Thyroid gland (tissue), 4 donors: ENCODE data around the gene NR1H3. TPM values are rescaled to one million over a fixed set of nuclear protein-coding genes. Genes with fewer than 3 reads are reported as not detected.
A peak's percentile ranks its signal among the peaks of the same experiment; 100 is the strongest.

Experiments
- DNase-seq, 2 donors: peaks; one replicate each; pipeline ENCODE4 v3.0.0-alpha.2; 2019
- H3K27ac ChIP-seq, 3 donors: fragments of 200-600 bp; sonication (generic); 1 replicate in 2 of 3; 2 replicates in 1 of 3; pipeline ENCODE4 v1.5.1; 2016 to 2019; ENCODE audit warnings: mild to moderate bottlenecking in 1 of 3, moderate library complexity in 1 of 3
- H3K27me3 ChIP-seq: fragments of 200-600 bp; sonication (generic); one replicate; pipeline ENCODE4 v1.5.1; 2019
- H3K36me3 ChIP-seq, 2 donors: fragments of 200-600 bp; sonication (generic); one replicate each; pipeline ENCODE4 v1.5.1; 2016 to 2019
- H3K4me1 ChIP-seq, 2 donors: fragments of 200-600 bp; sonication (generic); one replicate each; pipeline ENCODE4 v1.5.1; 2017 to 2019
- H3K4me3 ChIP-seq, 3 donors: fragments of 200-600 bp; sonication (generic); replicated peaks in 1 of 3; 1 replicate in 2 of 3; 2 replicates in 1 of 3; pipeline ENCODE4 v1.5.1; 2016; ENCODE audit warnings: mild to moderate bottlenecking in 1 of 3
- H3K9me3 ChIP-seq: fragments of 200-600 bp; sonication (generic); one replicate; pipeline ENCODE4 v1.5.1; 2017
- CTCF ChIP-seq, 6 experiments: fragments of 200-600 bp in 3 of 6; fragments of 450-650 bp in 3 of 6; sonication (generic) in 3 of 6; IDR thresholded peaks; one replicate each; pipeline ENCODE4 v1.5.1; 2016 to 2019; ENCODE audit warnings: antibody characterized with exemption in 6 of 6, mild to moderate bottlenecking in 2 of 6, inconsistent platforms in 1 of 6, moderate library complexity in 1 of 6
- POLR2A ChIP-seq, 2 donors: fragments of 450-650 bp; IDR thresholded peaks; one replicate each; pipeline ENCODE4 v1.6.1; 2017; ENCODE audit warnings: antibody characterized with exemption in 2 of 2, mild to moderate bottlenecking in 2 of 2, moderate library complexity in 1 of 2
- WGBS, 2 donors: methylation state at CpG; one replicate each; pipeline ENCODE4 v1.1.5; 2017; 5-methylcytosine and 5-hydroxymethylcytosine counted together
- intact Hi-C: fragments of 100-400 bp; cut with DNase I; formaldehyde crosslinking; loops from one replicate; pipeline ENCODE4 v1.15.1; 2023
- total RNA-seq, 4 donors: library from RNA; depleted of rRNA; stranded (reverse); fragments of >200 nt; gene quantifications; one replicate each; pipeline ENCODE4 v1.2.3, GENCODE V29; 2016

The NR1H3 gene
- total RNA-seq, 4 donors from 2014 or later: 27.5 to 58.3 (median 42.5) TPM

- intact Hi-C loops: loop anchor here (5.0 kb wide), 1 partner anchor 67 kb away; no protein-coding TSS in a partner anchor
- TF ChIP-seq POLR2A (IDR thresholded peaks at IDR 0.05): peak in 1 of 2 donors; percentile 69
- TF ChIP-seq CTCF (IDR thresholded peaks at IDR 0.05): peak in 3 of 6 experiments; percentile 25 to 44 (median 39)
- Histone ChIP-seq H3K4me1 (peaks cover 16 to 27% of the 10 kb centered on the region in 2 donors), H3K4me3 (peak within 1 kb of the TSS; percentile 23 to 78 (median 44)), H3K27me3 (no peaks in the 10 kb centered on the region), H3K27ac (peak within 1 kb of the TSS; percentile 23 to 88 (median 81)), H3K9me3 (no peaks in the 10 kb centered on the region), H3K36me3 (peaks cover 13 to 18% of the 10 kb centered on the region in 2 donors)
- peak; percentile 89 to 91 for DNase-seq
- WGBS, 2 donors: 1% methylated on average over 18 to 43 of the region's 45 CpGs
Observed at GRCh38 chr11:47248664-47249377, 9.0 kb upstream of the NR1H3 start, which contains the start of gene ACP2. Gene ACP2, minus strand, starts transcription at chr11:47248814. Its CDS starts 25 bp downstream, at chr11:47248789.

GRCh38 chr11:47249378-47249715 is 8.4 kb upstream of the NR1H3 start:
- no peak for DNase-seq
- H3K27me3 ChIP-seq: no peaks in the 10 kb centered on the region
- intact Hi-C loops: loop anchor here (5.0 kb wide), 1 partner anchor 67 kb away; no protein-coding TSS in a partner anchor
- 50 to 54% methylated on average over 3 of the region's 3 CpGs for WGBS, 2 donors
- peak overlapping the region in 2 of 3 donors; percentile 44 to 78 for H3K4me3 ChIP-seq
- no peak for TF ChIP-seq CTCF (IDR thresholded peaks at IDR 0.05)
- no peak for TF ChIP-seq POLR2A (IDR thresholded peaks at IDR 0.05)
- peaks cover 12 to 13% of the 10 kb centered on the region in 2 donors for H3K36me3 ChIP-seq
- no peaks in the 10 kb centered on the region for H3K9me3 ChIP-seq
- peaks cover 16 to 32% of the 10 kb centered on the region in 2 donors for H3K4me1 ChIP-seq
- H3K27ac ChIP-seq: peak overlapping the region; percentile 23 to 88 (median 81)

GRCh38 chr11:47251751-47252150 is 6.0 kb upstream of the NR1H3 start:
- Histone ChIP-seq H3K27ac (no peak overlapping the region), H3K4me1 (peaks cover 16 to 50% of the 10 kb centered on the region in 2 donors), H3K4me3 (no peak overlapping the region), H3K27me3 (no peaks in the 10 kb centered on the region), H3K9me3 (no peaks in the 10 kb centered on the region), H3K36me3 (no peaks in the 10 kb centered on the region)
- DNase-seq: no peak
- TF ChIP-seq CTCF (IDR thresholded peaks at IDR 0.05) (no peak), POLR2A (IDR thresholded peaks at IDR 0.05) (no peak)
- WGBS, 2 donors: 81 to 83% methylated on average over 3 of the region's 3 CpGs
- intact Hi-C loops: no loop called here

- Histone ChIP-seq H3K9me3 (no peaks in the 10 kb centered on the region), H3K4me3 (no peak overlapping the region), H3K4me1 (peaks cover 21 to 55% of the 10 kb centered on the region in 2 donors), H3K27me3 (no peaks in the 10 kb centered on the region), H3K27ac (peak overlapping the region in 2 of 3 donors; percentile 46 to 69), H3K36me3 (no peaks in the 10 kb centered on the region)
- intact Hi-C loops: no loop called here
- DNase-seq: no peak
- no peak for TF ChIP-seq POLR2A (IDR thresholded peaks at IDR 0.05)
- TF ChIP-seq CTCF (IDR thresholded peaks at IDR 0.05): no peak
- 78 to 90% methylated on average over 2 of the region's 2 CpGs for WGBS, 2 donors
Observed at GRCh38 chr11:47253660-47254059, 4.1 kb upstream of the NR1H3 start.

GRCh38 chr11:47254386-47254785 is 3.4 kb upstream of the NR1H3 start:
- DNase-seq: no peak
- TF ChIP-seq POLR2A (IDR thresholded peaks at IDR 0.05) (no peak), CTCF (IDR thresholded peaks at IDR 0.05) (no peak)
- Histone ChIP-seq H3K4me1 (peaks cover 20 to 58% of the 10 kb centered on the region in 2 donors), H3K4me3 (no peak overlapping the region), H3K9me3 (no peaks in the 10 kb centered on the region), H3K27ac (peak overlapping the region in 2 of 3 donors; percentile 46 to 69), H3K36me3 (no peaks in the 10 kb centered on the region), H3K27me3 (no peaks in the 10 kb centered on the region)
- intact Hi-C loops: no loop called here
- WGBS, 2 donors: 63 to 65% methylated on average over 3 of the region's 3 CpGs
